Germinal center (tissue), 1 donor: Measurements from ENCODE around the gene NTN3.
A peak's percentile ranks its signal among the peaks of the same experiment; 100 is the strongest.
"Not testable (repeated sequence)": the region's sequence is repeated elsewhere in the genome, so short reads cannot be mapped to it uniquely, and the experiment has no call there.

Experiments used
- DNase-seq: peaks from one replicate; pipeline ENCODE4 v3.0.0; 2012; ENCODE audit warnings: mixed read lengths, low spot score

Gene NTN3

DNA sequence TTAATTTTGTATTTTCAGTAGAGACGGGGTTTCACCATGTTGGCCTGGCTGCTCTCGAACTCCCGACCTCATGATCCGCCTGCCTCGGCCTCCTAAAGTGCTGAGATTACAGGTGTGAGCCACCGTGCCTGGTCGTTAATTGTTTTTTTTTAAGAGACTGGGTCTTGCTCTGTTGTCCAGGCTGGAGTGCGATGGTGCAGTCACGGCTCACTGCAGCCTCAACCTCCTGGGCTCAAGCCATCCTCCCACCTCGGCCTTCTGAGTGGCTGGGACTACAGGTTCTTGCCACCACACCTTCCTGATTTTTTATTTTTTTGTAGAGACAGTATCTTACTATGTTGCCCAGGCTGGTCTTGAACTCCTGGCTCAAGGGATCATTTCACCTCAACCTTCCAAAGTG, 8.9 kb downstream of the NTN3 start:
- DNase-seq, result not testable (repeated sequence)

DNA sequence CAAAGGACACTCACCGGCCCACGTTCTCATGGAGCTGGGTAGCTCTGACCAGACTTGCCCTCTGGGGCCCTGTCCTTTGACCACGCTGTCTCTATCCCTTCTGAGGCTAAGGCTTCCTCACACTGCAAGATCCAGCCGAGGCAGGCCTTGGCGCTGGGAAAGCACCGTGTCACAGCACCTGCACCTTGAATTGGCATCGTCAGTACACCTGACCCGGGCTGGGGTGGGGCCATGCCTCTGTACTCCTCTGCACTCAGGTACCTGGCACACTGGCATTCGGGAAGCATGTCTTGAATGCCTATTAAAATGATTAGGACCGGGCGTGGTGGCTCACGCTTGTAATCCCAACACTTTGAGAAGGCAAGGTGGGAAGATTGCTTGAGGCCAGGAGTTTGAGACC, 9.9 kb downstream of the NTN3 start:
- DNase-seq, result no peak

DNA sequence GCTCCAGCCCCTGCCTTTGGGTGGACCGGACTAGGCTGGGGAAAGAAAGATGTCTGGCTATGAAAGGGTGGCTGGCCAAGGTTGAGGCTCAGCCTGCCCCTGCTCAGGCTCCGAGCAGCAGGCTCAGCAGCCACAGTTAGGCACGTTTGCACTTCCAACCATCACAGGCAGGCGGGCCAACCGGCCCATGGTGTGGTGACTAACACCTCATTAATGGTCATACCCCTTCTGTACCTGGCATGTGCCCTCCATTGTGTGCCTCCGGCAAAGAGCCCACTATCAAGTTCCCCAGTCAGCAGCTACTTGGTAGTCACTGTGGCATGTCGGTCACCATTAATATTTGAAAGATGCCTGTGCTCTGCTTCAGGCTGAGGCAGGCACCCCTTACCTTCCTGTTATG, 10.6 kb downstream of the NTN3 start:
- no peak for DNase-seq

GRCh38 chr16:2482249-2482648, 11.2 kb downstream of the NTN3 start:
- DNase-seq, result no peak

DNA sequence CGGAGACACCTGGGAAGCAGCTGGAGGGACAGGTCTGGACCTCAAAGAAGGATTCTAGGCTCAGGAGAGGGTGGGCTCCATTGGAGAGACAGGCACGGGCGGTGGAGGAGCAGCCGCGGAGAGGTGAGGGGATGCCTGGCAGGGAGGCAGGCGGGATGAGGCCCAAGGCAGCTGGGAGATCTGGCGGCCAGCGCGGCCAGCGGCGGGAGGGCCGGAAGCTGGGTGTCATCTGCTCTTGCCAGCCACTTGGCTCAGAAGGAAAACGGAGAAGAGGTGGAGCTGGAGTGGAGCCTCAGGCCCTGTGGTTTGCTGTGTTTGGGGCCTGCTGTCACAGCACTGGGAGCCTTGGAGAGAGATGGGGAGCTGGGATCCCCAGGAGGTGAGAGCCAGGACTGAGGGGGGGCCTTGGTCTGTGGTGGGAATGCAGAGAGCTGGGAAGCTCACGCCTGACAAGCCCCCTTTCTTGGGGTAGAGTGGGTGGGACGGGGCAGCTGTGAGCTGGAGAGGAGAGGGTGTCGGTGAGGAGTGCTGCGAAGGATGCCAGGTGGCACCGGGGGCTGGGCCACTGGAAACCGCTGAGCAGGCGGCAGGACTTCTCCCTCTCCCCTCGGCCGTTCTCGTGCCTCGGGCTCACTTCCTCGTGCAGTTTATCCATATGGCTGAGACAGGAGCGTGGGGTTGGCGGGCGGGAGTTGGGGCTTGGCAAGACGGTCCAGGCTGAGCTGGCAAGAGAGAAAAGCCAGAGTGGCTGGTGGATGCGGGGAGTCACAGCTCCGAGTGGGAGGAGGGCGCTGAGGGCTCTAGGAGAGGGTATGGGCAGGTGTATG, 11.8 kb downstream of the NTN3 start:
- DNase-seq, result no peak

DNA sequence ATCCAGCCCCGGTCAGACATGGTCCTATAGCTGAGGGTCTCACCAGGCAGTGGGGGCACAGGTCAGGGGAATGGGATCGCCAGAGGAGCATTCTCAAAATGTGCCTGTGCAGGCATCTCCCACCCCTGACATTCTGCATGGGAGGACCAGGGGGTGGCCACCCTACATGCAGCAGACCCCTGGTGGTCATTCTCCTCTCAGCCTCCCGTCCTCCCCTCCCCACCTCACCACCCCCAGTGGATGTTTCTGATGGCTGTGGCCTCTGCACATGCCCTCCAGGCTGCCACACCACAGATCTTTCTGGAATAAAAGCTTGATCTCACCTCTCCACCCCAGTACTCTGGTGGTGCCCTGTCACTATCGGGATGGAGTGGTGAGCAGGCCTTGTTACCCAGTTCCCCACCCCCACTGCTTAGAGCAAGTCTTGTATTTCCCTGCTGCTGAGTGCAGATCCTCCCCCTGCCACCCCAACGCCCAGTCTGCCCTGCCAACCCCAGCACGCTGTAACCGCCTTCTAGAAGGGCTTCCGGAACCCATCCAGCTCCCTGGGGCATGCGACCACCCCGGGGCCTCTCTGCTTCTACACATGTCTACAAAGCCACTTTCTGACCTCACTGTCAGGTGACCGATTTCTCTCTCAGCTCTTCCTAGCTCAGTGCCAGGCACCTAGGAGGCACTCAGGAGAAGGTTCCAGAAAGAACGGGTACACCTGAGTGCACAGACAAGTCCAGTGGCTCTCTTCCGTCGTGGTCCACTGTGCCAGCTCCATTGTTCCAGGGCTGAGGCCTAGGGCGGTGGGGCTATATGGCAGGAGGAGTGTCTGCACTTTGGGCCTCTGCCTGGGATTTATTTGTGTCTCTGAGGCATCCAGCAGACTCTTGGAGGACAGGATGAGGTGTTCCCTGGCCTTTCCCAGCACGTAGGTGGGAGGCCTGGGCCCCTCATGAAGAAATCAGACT, 13.1 kb downstream of the NTN3 start:
- no peak for DNase-seq

DNA sequence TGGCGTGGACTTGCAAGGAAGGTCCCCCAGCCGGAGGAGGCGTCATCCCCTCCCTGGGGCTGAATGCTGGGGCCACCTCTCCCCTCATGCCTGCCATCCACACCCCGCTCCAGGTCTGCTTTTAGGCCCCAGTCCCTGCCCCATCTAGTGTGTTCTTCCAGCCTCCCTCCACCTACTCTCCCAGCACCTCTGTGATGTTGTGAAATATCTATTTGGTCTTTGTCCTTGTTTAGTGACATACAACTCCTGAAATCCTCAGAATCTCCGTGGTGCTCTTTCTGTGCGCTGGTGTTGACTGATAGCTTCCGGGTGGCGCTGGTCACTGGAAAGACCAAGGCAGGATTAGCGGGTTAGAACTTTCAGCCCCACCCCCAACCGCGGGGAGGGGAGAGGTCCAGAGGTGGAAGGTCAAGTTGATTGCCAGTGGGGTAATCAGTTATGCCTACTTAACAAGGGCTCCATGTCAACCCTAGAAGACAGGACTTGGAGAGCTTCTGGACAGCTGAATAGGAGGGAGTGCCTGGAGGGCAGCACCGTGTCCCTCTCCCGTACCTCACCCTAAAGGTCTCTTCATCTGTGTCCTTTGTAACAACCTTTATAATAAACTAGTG, 13.9 kb downstream of the NTN3 start:
- DNase-seq, result no peak

DNA sequence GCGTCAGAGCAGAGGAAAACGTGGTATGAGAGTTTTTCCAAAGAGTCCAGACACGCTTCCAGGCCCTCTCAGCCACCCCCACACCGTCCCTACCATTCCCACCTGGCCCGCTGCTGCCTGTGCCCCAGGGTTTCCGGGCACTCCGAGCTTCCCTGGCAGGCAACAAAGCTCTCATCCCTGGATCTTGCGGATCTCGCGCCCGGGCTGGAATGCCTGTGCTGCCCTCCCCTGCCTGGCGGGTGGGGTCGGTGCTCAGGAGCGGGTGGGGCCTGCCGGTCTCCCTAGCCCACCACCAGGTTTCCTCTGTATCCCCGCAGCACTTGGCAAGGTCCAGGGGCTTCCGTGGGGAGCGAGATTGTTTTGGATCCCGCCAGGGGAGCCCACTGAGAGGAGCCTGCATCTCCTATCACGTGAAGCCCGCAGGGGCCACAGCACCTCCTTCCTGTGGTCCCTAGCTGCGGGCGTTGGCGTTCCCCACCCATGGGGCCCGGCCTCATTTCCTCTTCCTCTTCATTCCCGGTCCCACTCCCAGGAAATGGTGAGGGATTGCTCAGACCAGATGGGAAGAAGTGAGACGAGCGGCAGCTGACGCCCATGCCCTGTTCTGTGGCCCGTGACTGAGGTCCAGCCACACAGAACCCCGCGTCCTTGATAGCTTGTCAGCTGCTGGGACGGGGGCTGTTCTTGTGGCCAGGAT, 14.9 kb downstream of the NTN3 start:
- DNase-seq, result no peak

DNA sequence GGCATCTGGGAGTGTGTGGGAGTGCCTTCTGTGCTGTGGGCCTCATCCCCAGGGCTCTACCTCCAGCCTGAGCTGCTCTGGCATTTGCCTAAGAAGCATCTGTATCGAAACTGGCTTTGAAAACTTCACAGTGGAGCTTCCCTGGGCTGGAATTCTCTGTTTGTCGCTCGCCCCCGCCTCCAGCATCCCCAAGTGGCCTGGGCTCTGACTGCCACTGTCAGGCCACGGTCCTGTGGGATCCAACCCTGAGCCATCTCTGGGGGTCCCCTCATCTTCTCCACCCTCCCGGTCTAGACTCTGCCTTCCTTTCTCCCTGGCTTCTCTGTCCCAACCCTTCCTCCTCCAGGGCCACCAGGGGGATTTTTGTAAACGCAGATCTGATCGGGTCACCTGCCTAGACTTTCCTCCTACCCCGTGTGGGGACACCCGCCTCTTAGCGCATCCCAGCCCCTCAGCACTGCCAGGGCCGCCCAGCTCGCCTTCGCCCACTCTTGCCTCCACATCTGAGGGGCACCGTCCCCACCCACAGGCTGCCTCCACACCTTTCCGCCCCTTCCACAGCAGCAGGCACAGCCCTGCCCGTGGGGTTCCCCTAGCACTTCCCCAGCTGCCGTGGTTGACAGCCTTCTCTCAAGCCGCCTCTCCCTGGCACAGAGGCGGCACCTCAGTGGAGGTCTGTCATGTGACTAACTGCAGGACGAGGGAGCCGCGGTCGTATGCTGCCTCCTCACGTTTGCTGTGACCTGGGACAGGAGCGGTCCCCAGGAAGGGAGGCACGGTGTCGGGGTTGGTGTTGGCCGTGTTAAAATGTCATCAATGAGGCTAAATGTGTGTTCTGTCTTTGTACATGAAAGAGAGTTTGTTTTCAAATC, 15.8 kb downstream of the NTN3 start:
- peak; percentile 88 for DNase-seq

DNA sequence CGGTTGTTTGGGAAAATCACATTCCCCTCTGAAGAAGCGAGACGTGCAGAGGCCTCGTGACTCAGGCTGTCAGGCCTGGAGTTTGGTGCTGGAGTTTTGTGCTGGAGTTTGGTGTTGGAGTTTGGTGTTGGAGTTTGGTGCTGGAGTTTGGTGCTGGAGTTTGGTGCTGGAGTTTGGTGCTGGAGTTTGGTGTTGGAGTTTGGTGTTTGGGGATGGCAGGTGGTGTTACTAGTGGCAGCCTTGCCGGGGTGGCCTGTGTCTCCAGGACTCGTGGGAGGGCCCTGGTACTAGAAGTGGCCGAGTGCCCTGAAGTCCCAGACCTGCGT, 16.4 kb downstream of the NTN3 start:
- DNase-seq, result no peak

GRCh38 chr16:2487903-2488531, 16.9 kb downstream of the NTN3 start:
- DNase-seq, result no peak

DNA sequence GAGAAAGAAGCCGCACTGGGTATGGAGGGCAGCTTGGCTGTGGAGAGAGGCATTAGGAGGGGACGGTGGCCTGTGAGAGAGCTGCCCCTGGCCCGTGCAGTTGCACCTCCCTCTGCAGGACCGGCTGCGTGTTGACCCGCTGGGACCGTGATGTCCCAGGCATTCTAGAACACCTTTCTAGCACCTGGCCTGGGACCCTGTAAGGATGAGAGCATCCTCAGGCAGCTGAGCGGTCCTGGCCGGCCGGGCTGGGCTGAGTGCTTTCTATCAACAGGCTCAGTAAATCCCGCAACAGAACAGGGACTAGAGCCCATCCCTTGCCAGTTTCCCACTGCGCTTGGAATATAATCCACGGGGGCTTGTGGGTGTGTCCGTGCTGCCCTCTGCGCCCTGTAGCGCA, 18.5 kb downstream of the NTN3 start:
- no peak for DNase-seq

- no peak for DNase-seq
Observed at GRCh38 chr16:2490190-2491105, 19.4 kb downstream of the NTN3 start.

GRCh38 chr16:2492292-2492691, 21.2 kb downstream of the NTN3 start:
- DNase-seq, result no peak

GRCh38 chr16:2493605-2494004, 22.5 kb downstream of the NTN3 start:
- DNase-seq, result no peak

DNA sequence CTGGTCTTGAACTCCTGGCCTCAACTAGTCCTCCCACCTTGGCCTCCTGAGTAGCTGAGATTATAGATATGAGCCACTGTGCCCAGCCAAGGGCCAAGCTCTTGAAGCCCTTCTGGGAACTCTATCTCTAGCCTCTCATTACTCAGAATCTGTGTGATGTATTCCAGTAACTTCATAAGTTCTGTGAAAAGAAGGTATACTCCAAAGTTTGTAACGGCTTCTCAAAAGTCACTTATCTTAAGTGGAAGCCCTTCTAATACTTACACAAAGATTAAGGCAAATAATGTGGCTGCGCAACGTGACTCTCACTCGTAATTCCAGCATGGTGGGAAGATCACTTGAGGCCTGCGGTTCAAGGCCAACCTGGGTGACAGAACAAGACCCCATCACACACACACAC, 23.5 kb downstream of the NTN3 start:
- no peak for DNase-seq

- no peak for DNase-seq
Observed at GRCh38 chr16:2495041-2495440, 23.9 kb downstream of the NTN3 start.

DNA sequence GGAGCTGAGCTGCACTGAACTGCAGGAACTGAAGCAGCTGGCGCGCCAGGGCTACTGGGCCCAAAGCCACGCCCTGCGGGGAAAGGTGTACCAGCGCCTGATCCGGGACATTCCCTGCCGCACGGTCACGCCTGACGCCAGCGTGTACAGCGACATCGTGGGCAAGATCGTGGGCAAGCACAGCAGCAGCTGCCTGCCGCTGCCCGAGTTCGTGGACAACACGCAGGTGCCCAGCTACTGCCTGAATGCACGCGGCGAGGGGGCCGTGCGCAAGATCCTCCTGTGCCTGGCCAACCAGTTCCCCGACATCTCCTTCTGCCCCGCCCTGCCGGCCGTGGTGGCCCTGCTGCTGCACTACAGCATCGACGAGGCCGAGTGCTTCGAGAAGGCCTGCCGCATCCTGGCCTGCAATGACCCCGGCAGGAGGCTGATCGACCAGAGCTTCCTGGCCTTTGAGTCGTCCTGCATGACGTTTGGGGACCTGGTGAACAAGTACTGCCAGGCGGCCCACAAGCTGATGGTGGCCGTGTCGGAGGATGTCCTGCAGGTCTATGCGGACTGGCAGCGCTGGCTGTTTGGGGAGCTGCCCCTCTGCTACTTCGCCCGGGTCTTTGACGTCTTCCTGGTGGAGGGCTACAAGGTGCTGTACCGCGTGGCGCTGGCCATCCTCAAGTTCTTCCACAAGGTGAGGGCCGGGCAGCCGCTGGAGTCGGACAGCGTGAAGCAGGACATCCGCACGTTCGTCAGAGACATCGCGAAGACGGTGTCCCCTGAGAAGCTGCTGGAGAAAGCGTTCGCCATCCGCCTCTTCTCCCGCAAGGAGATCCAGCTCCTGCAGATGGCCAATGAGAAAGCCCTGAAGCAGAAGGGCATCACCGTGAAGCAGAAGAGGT, 25.4 kb downstream of the NTN3 start:
- DNase-seq, result no peak
